Activated CD4-positive, alpha-beta memory T cell treated with anti-CD3 and anti-CD28 coated beads for 36 hours (primary cell): Measurements from ENCODE around the gene PPP6R2. TPM values are rescaled to one million over a fixed set of nuclear protein-coding genes. Genes with fewer than 3 reads are reported as not detected.
"Not testable (repeated sequence)": the region's sequence is repeated elsewhere in the genome, so short reads cannot be mapped to it uniquely, and the experiment has no call there.

Source experiments
- CTCF ChIA-PET: fragments of 350-600 bp; sonication (Branson Sonifier 250); formaldehyde crosslinking; loops from one replicate; lab custom pipeline; 2021; ENCODE audit warnings: antibody characterized with exemption, inconsistent platforms; lab: Charles Lee
- POLR2A ChIA-PET: fragments of 350-600 bp; sonication (Branson Sonifier 250); formaldehyde crosslinking; loops from one replicate; lab custom pipeline; 2021; ENCODE audit warnings: antibody characterized with exemption; lab: Charles Lee
- DNase-seq: peaks from one replicate; pipeline ENCODE4 v3.0.0-alpha.2; 2020
- H3K27ac Mint-ChIP-seq: one replicate; pipeline ENCODE4 v1.8.0; 2021; ENCODE audit warnings: mixed read lengths
- H3K27me3 Mint-ChIP-seq: one replicate; pipeline ENCODE4 v1.8.0; 2021; ENCODE audit warnings: mixed read lengths
- H3K36me3 Mint-ChIP-seq: one replicate; pipeline ENCODE4 v1.8.0; 2021; ENCODE audit warnings: mixed read lengths
- H3K4me1 Mint-ChIP-seq: one replicate; pipeline ENCODE4 v1.8.0; 2021; ENCODE audit warnings: low read depth, mixed read lengths
- H3K4me3 Mint-ChIP-seq: one replicate; pipeline ENCODE4 v1.8.0; 2021; ENCODE audit warnings: mild to moderate bottlenecking, mixed read lengths
- H3K9me3 Mint-ChIP-seq: one replicate; pipeline ENCODE4 v1.8.0; 2021; ENCODE audit warnings: mixed read lengths
- intact Hi-C: fragments of 100-400 bp; cut with micrococcal nuclease; formaldehyde crosslinking; loops from one replicate; pipeline ENCODE4 v1.15.1; 2023
- total RNA-seq, 2 experiments: library from RNA; stranded (reverse); gene quantifications; one replicate each; pipeline ENCODE4 v1.2.3, GENCODE V29; 2021

The PPP6R2 gene
- total RNA-seq, 2 experiments from 2014 or later: 41.2 to 41.7 TPM

DNA sequence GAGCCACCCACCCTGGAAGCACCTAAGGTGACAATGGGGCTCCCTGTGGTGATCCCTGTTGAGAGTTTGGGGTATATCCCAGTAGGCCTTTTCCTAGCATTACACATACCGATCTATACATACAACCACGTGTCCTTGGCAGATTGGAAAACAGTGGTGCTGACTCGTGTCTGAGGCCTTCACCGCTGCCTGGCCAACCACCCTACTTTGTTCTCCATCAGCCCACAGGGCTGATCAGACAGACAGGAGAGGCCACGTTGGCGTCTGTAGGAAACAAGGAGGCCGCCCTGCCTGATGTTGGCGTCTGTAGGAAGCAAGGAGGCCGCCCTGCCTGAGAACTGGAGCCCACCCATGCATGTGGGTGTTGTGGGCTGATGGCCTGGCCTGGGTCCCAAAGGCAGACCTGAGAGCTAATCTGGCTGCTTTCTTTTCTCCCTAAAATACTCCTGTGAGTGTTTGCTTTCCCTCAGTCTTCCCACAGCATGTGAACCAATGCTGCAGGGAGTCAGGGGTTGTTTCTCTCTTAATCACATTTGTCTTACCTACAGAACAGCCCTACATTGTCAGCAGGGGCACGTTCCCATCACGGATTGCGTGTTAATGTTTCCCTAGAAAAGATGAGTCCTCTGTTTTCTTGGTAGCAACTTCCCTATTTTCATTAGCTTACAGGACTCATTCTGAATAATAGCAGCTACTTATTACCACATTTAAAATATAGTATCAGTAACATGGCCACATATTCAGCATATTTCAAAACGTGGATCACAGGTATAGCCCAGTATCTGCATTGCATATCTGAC lies 74.5 kb downstream of the PPP6R2 start:
- Mint-ChIP-seq H3K4me1 (no peaks in the 10 kb centered on the region), H3K27me3 (no peaks in the 10 kb centered on the region), H3K4me3 (no peak overlapping the region), H3K27ac (no peak overlapping the region), H3K9me3 (no peaks in the 10 kb centered on the region), H3K36me3 (peaks cover 31% of the 10 kb centered on the region)
- intact Hi-C loops: no loop called here
- ChIA-PET POLR2A (no interaction called here), CTCF (no interaction called here)
- no peak for DNase-seq

DNA sequence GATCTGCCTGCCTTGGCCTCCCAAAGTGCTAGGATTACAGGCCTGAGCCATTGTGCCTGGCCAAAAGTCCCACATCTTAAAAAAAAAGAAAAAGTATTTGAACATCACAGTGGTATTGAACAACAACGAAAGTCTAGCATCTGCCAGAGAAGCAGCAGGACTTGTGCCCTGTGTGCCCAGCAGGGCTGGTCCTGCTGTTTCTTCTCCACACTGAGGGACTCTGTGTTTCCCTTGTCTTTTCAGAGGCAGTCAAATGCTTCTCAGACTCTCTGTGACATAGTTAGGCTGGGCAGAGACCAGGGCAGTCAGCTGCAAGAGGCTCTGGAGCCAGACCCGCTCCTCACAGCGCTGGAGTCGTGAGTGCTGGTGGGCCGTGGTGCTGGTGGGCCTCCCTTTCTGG lies 75.5 kb downstream of the PPP6R2 start:
- Mint-ChIP-seq H3K27ac (no peak overlapping the region), H3K4me1 (no peaks in the 10 kb centered on the region), H3K4me3 (no peak overlapping the region), H3K36me3 (peaks cover 33% of the 10 kb centered on the region), H3K27me3 (no peaks in the 10 kb centered on the region), H3K9me3 (no peaks in the 10 kb centered on the region)
- no peak for DNase-seq
- CTCF ChIA-PET: no interaction called here
- intact Hi-C loops: no loop called here
- POLR2A ChIA-PET: no interaction called here

DNA sequence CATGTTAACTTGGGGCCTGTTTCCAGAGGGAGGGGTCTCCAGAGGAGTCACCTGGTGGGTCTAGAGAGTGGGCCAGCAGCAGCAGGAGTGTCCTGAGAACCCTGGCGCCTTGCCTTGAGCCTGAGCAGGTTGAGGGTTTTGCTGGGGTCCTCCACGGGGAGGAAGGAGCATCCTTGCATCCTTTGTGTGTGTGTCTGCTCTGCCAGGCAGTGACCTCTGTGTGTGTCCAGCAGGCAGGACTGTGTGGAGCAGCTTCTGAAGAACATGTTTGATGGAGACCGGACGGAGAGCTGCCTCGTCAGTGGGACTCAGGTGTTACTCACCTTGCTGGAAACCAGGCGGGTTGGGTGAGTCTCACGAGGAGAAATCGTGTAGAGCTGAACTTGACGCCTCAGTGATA lies 76.0 kb downstream of the PPP6R2 start:
- Mint-ChIP-seq H3K4me1 (no peaks in the 10 kb centered on the region), H3K36me3 (peaks cover 34% of the 10 kb centered on the region), H3K27ac (no peak overlapping the region), H3K27me3 (no peaks in the 10 kb centered on the region), H3K4me3 (no peak overlapping the region), H3K9me3 (no peaks in the 10 kb centered on the region)
- no peak for DNase-seq
- ChIA-PET POLR2A (no interaction called here), CTCF (no interaction called here)
- intact Hi-C loops: no loop called here

DNA sequence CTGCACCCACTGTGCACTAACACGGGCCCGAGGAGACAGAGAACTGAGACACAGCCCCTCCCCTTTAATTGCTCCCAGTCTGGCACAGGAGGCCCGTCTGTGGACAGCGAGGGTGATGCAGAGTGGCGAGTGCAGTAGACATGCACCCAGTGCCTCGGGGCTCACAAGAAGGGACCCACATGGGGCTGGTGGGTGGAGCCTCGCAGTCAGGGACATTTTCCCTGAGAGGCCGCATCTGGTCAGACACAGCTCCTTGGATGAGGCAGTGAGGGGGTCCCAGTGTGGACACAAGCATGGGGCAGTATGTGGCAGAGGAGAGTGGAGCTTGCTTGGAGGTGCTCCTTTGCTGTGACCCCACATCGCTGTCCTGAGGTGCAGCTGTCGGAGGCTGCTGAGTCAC lies 76.9 kb downstream of the PPP6R2 start:
- no peaks in the 10 kb centered on the region for H3K9me3 Mint-ChIP-seq

DNA sequence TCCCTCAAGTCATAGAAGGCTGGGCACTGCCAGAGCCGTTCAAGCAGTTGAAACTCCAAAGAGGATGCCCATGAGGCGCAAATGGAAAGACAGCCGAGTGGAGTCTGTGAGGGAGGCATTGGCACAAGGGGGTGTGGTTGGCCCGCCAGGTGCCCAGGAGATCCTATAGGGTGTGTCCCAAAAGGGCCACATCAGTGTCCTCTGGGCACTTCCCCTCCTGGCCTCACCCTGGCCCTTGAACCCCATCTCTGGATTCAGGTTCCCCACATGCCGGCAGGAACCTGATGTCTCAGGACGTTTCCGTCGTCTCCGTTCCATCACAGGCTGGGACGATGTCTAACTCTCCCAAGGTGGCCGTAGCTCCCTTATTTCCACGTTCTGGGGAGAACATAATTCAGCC lies 77.5 kb downstream of the PPP6R2 start:
- POLR2A ChIA-PET: no interaction called here
- CTCF ChIA-PET: no interaction called here
- H3K27me3 Mint-ChIP-seq: no peaks in the 10 kb centered on the region
- no peak for DNase-seq
- intact Hi-C loops: no loop called here
- H3K36me3 Mint-ChIP-seq: peaks cover 43% of the 10 kb centered on the region
- H3K9me3 Mint-ChIP-seq: no peaks in the 10 kb centered on the region
- H3K4me1 Mint-ChIP-seq: peaks cover 8% of the 10 kb centered on the region
- H3K4me3 Mint-ChIP-seq: no peak overlapping the region
- H3K27ac Mint-ChIP-seq: no peak overlapping the region

More for the DNA sequence above, 76.9 kb downstream of the PPP6R2 start:
- POLR2A ChIA-PET: no interaction called here
- CTCF ChIA-PET: no interaction called here
- intact Hi-C loops: no loop called here
- no peak overlapping the region for H3K4me3 Mint-ChIP-seq
- H3K4me1 Mint-ChIP-seq: peaks cover 3% of the 10 kb centered on the region
- DNase-seq: no peak
- H3K36me3 Mint-ChIP-seq: peaks cover 39% of the 10 kb centered on the region
- no peaks in the 10 kb centered on the region for H3K27me3 Mint-ChIP-seq
- H3K27ac Mint-ChIP-seq: no peak overlapping the region

DNA sequence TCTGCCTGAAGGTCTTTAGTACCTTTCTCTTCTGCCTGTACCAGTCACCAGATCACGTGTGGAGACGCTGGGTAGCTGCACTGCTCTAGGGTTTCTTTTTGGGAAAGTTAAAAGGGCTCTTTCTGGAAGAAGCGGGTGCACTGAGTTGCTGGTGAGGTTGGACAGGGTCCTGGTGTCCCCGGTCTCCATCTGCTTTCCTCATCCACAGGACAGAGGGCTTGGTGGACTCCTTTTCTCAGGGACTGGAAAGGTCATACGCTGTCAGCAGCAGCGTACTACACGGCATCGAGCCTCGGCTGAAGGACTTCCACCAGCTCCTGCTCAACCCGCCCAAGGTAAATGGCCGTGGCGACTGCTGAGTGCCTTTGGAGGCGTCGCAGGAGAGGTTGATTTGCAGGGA lies 78.9 kb downstream of the PPP6R2 start:
- intact Hi-C loops: no loop called here
- Mint-ChIP-seq H3K4me3 (no peak overlapping the region), H3K4me1 (peaks cover 9% of the 10 kb centered on the region), H3K36me3 (peaks cover 40% of the 10 kb centered on the region), H3K27me3 (no peaks in the 10 kb centered on the region), H3K27ac (no peak overlapping the region), H3K9me3 (no peaks in the 10 kb centered on the region)
- POLR2A ChIA-PET: no interaction called here
- CTCF ChIA-PET: interaction anchor here (1.0 kb wide), 1 partner anchor 165 kb away, joined by 3 read pairs; no protein-coding TSS in a partner anchor
- DNase-seq: no peak

DNA sequence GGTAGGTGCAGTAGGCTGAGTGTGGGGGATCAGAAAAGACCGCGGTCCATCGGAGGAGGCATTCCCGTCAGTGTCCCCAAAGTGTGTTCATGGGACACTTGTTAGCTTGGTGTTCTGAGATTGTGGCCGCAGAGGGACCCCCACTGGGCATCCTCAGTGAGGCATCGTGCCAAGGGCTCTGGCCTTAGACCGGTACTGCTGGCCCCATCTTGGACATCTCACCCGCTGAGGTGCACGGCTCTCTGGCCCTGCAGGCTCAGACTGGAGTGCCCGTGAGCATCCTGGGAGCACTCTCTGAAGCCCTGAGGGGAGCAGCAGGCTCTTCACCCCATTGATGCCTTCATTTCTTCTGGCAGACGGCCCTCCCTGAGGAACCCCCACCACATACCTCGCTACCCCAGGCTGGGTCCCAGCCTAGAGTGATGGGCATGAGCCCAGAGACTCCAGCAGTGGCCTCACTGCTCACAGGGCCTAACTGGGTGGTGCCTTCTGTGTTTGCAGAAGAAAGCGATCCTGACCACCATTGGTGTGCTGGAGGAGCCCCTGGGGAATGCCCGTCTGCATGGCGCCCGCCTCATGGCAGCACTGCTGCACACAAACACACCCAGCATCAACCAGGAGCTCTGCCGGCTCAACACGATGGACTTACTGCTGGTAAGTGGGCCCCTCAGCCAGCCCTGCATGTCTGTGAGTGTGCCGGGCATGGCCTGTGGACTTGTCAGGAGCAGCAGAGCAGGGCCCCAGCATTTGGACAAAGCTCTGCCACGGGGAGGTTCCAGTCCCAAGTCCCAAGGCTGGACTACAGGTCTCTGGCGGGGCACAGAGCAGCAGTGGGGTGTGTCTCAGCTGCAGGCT lies 80.1 kb downstream of the PPP6R2 start:
- ChIA-PET POLR2A (no interaction called here), CTCF (interaction anchor here (1.0 kb wide), 1 partner anchor 164 kb away, joined by 3 read pairs; no protein-coding TSS in a partner anchor)
- no peaks in the 10 kb centered on the region for H3K9me3 Mint-ChIP-seq

DNA sequence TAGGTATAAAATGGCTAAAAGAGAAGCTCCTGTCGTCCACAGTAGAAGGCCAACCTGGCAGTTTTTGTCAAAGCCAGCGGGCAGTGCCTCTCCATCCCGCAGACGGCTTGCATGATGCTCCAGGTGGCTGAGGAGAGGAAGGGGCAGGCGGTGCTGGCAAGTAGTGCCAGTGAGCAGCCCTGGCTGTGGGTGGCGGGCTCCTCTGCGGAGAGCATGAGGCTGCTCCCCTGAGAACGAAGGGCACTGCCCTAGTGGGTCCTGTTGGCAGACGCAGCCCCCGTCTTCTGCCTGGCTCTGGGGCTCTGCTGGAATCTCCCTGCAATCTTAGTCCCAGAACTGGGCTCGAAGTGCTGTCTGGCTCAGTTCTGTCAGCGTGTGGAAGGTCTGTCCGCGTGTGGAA lies 80.8 kb downstream of the PPP6R2 start:
- intact Hi-C loops: no loop called here
- Mint-ChIP-seq H3K4me1 (peaks cover 9% of the 10 kb centered on the region), H3K27me3 (no peaks in the 10 kb centered on the region), H3K27ac (no peak overlapping the region), H3K4me3 (no peak overlapping the region), H3K9me3 (no peaks in the 10 kb centered on the region), H3K36me3 (peaks cover 40% of the 10 kb centered on the region)
- ChIA-PET CTCF (no interaction called here), POLR2A (no interaction called here)
- no peak for DNase-seq

More for the DNA sequence above, 80.1 kb downstream of the PPP6R2 start:
- H3K4me1 Mint-ChIP-seq: peaks cover 9% of the 10 kb centered on the region
- peaks cover 38% of the 10 kb centered on the region for H3K36me3 Mint-ChIP-seq
- no peaks in the 10 kb centered on the region for H3K27me3 Mint-ChIP-seq
- no peak overlapping the region for H3K27ac Mint-ChIP-seq
- no peak for DNase-seq
- intact Hi-C loops: no loop called here
- no peak overlapping the region for H3K4me3 Mint-ChIP-seq

DNA sequence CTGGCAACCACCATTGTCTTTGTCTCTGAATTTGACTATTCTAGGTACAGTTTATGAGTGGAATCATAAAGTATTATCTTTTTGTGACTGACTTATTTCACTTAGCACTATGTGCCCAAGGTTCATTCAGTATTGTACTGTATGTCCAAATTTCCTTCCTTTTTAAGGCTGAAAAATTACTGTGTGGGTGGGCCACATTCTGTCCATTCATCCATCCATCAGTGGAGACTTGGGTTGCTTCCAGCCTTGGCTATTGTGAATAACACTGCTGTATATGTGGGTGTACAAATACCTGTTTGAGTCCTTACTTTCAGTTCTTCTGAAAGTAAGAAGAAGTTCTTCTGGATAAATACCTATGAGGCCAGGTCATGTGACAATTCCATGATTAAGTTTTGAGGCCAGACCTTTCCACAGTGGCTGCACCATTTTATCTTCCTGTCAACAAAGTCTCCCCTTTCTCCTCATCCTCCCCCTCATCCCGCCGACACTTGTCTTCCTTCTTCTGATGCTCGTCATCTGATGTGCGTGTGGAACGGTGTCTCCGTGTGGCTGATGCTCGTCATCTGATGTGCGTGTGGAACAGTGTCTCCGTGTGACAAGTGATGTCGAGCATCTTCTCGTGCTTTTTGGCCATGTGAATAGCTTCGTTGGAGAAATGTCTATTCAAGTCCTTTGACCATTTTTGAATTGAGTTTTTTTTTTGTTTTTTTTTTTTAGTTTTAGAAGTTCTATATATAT lies 82.2 kb downstream of the PPP6R2 start:
- Mint-ChIP-seq H3K9me3 (no peaks in the 10 kb centered on the region), H3K27ac (no peak overlapping the region), H3K36me3 (peaks cover 40% of the 10 kb centered on the region), H3K4me1 (peaks cover 9% of the 10 kb centered on the region), H3K27me3 (no peaks in the 10 kb centered on the region), H3K4me3 (no peak overlapping the region)
- no peak for DNase-seq
- ChIA-PET POLR2A (no interaction called here), CTCF (interaction anchor here (1.2 to 1.3 kb wide), 2 partner anchors 71 to 73 kb away, joined by 3 to 5 read pairs; no protein-coding TSS in a partner anchor)
- intact Hi-C loops: no loop called here

DNA sequence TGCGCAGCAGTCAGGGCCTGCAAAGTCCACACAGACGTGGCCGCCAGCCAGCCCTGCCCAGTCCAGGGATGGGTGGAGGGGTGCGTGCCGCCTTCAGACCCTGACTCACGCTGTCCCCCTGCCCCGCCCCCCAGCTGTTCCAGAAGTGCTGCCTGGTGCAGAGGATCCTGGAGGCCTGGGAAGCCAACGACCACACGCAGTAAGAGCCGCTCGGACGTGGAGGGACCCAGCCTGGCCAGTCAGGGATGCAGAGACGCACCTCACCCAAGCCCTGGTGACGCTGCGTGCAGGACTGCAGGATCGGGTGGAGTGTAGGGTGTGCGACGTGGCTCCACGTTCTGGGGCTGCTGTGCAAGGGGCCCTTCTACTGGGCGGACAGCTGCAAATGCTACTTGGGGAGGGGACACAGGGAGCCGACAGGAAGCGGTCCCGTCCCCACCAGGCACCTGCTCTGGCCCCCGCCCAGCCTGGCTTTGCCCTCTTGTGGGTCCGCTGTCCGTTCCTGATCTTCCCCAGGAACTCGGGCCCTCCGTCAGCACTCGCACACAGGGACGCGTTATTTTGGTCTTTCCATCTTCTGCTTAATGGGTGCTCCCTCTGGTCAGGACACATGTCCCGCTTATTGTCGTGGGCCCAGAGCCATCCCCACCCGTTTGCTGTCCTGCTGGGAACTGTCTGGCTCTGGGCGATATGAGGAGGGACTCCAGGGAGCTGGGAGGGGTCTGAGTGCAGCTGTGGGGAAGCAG lies 89.2 kb downstream of the PPP6R2 start:
- no peak overlapping the region for H3K4me3 Mint-ChIP-seq
- DNase-seq: no peak
- H3K27me3 Mint-ChIP-seq: no peaks in the 10 kb centered on the region
- no peak overlapping the region for H3K27ac Mint-ChIP-seq
- ChIA-PET POLR2A (no interaction called here), CTCF (no interaction called here)
- H3K9me3 Mint-ChIP-seq: no peaks in the 10 kb centered on the region
- intact Hi-C loops: no loop called here
- H3K36me3 Mint-ChIP-seq: peaks cover 26% of the 10 kb centered on the region
- H3K4me1 Mint-ChIP-seq: no peaks in the 10 kb centered on the region

DNA sequence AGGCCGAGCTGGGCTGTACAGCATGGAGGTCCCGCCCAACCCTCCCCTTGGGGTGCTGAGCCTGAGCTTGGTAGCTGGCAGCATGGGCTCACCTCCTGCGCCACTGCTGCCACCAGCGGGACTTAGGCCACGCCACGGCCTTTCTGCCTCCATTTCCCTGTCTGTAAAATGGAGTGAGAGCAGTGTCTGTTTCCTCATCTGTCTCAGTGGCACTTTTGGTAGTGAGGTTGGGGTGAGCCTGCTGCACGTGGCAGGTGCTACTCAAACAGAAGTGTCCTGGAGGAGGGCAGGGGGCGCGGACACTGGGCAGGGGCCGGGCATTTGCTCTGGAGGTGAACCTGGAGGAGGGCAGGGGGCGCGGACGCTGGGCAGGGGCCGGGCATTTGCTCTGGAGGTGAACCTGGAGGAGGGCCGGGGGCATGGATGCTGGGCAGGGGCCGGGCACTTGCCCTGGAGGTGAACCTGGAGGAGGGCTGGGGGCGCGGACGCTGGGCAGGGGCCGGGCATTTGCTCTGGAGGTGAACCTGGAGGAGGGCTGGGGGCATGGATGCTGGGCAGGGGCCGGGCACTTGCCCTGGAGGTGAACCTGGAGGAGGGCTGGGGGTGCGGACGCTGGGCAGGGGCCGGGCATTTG lies 89.9 kb downstream of the PPP6R2 start:
- H3K36me3 Mint-ChIP-seq: peaks cover 25% of the 10 kb centered on the region
- H3K27ac Mint-ChIP-seq, H3K4me3 Mint-ChIP-seq, intact Hi-C loops, POLR2A ChIA-PET, DNase-seq, CTCF ChIA-PET, H3K9me3 Mint-ChIP-seq, H3K4me1 Mint-ChIP-seq, H3K27me3 Mint-ChIP-seq: not testable (repeated sequence)
